CD4-positive, alpha-beta T cell treated with Interleukin-10 for 1 hour (primary cell): ENCODE measurements around the gene TEKT1.
A peak's percentile ranks its signal among the peaks of the same experiment; 100 is the strongest.

Experiments used
- DNase-seq: peaks from one replicate; pipeline ENCODE4 v3.0.0-alpha.2; 2020

The TEKT1 gene

GRCh38 chr17:6755731-6756184, 75.8 kb downstream of the TEKT1 start, which contains the start of gene XAF1:
Gene XAF1 (plus strand): TSS chr17:6756046. CDS start chr17:6756079, 33 bp downstream.
- DNase-seq = peak; percentile 63

- no peak for DNase-seq
Measured at GRCh38 chr17:6755281-6755680, 76.2 kb downstream of the TEKT1 start.

- no peak for DNase-seq
Measured at GRCh38 chr17:6753546-6753945, 78.0 kb downstream of the TEKT1 start.

DNA sequence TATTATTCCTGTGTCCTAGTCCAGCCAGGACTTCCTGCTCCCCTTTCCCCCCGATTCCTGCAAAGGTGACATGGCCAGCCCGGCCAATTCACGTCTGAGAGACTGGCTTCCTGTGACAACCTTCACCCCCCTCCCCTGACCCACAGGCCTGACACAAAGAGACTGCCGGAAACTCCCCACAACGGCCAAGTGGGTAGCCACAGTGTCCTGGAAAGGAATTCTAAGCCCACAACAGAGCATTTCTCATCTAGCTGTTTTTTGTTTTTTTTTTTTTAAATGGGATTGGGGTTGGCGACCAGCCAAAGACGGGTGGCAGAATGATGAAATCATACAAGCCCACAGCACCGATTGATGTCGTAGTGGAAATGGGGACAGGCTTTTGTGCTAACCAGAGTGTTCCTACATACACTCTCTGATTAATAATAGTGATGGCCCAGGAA, 78.5 kb downstream of the TEKT1 start:
- peak; percentile 73 for DNase-seq

DNA sequence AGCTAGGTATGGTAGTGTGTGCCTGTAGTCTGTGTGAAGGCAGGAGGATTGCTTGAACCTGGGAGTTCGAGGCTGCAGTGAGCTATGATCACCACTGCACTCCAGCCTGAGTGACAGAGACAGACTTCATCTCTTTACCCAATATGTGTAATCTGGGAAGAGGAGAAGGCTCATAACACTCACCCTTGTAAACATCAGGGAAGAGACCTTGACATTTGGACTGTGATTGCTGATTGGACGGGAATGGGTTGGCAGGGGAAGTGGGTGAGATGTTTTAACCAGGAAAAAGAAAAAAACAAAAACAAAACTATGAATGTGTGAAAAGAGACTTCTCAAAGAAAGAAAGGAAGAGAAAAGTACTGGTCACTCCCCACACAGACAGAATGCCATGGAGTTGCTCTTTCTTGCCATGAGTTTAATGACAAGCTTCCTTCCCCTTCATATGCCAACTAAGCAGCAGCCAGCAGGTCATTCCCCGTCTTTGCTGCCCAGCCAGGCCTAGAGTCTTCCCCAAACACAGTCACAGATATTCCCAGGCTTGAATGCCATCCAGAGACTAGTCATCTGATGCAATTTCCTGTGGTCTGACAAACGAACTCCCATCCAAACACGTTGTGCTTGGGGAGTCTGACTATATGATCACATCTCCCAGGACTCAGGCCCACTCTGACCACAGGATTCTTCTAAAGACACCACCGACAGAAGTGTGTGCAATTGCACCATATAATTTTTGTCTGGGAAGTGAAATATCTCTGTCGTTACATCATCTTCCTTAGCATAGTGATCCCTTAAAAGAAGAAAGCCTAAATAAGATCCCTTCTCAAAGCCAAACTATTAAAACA, 79.2 kb downstream of the TEKT1 start:
- no peak for DNase-seq

DNA sequence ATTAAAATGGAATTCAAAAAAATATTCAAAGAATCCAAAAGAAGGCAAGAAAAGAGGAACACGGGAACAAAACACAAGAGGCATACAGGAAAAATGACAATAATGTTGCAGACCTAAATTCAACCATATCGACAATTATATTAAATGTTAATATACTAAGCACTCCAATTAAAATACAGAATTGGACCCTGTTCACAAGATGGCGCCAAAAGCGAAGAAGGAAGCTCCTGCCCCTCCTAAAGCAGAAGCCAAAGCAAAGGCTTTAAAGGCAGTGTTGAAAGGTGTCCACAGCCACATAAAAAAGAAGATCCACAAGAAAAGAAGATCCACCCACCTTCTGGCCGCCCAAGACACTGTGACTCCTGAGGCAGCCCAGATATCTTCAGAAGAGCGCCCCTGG, 82.0 kb downstream of the TEKT1 start:
- DNase-seq = peak; percentile 27

- no peak for DNase-seq
Measured at GRCh38 chr17:6748617-6749016, 82.9 kb downstream of the TEKT1 start.
